Nephron progenitor cell (in vitro differentiated cells): ENCODE data around the gene TSPAN4.
A peak's percentile ranks its signal among the peaks of the same experiment; 100 is the strongest.

Experiments used
- DNase-seq: peaks from one replicate; pipeline ENCODE4 v3.0.0; 2021
- H3K27ac Mint-ChIP-seq: 2 replicates; pipeline ENCODE4 v1.8.0; 2021; ENCODE audit warnings: mild to moderate bottlenecking, moderate library complexity, mixed read lengths
- H3K27me3 Mint-ChIP-seq: 2 replicates; pipeline ENCODE4 v1.8.0; 2021; ENCODE audit warnings: mild to moderate bottlenecking, low read depth, mixed read lengths; ENCODE audit not compliant: poor library complexity
- H3K36me3 Mint-ChIP-seq: 2 replicates; pipeline ENCODE4 v1.8.0; 2021; ENCODE audit warnings: low read depth, mixed read lengths
- H3K4me1 Mint-ChIP-seq: 2 replicates; pipeline ENCODE4 v1.8.0; 2021; ENCODE audit warnings: mixed read lengths
- H3K4me3 Mint-ChIP-seq: 2 replicates; pipeline ENCODE4 v1.8.0; 2021; ENCODE audit warnings: mild to moderate bottlenecking, moderate library complexity, mixed read lengths
- H3K9me3 Mint-ChIP-seq: 2 replicates; pipeline ENCODE4 v1.8.0; 2021; ENCODE audit warnings: mild to moderate bottlenecking, moderate library complexity, mixed read lengths
- CTCF ChIP-seq: fragments of 200-600 bp; sonication (generic); IDR thresholded peaks from 2 replicates; pipeline ENCODE4 v1.5.0; 2021; ENCODE audit warnings: antibody characterized with exemption

Gene TSPAN4

GRCh38 chr11:867856-868358 is 25.3 kb downstream of the TSPAN4 start:
- no peaks in the 10 kb centered on the region for H3K36me3 Mint-ChIP-seq
- no peak for TF ChIP-seq CTCF
- DNase-seq: no peak
- no peak overlapping the region for H3K4me3 Mint-ChIP-seq
- H3K9me3 Mint-ChIP-seq: no peaks in the 10 kb centered on the region
- H3K27ac Mint-ChIP-seq: peak overlapping the region; percentile 36
- peaks cover 17% of the 10 kb centered on the region for H3K4me1 Mint-ChIP-seq
- H3K27me3 Mint-ChIP-seq: no peaks in the 10 kb centered on the region

DNA sequence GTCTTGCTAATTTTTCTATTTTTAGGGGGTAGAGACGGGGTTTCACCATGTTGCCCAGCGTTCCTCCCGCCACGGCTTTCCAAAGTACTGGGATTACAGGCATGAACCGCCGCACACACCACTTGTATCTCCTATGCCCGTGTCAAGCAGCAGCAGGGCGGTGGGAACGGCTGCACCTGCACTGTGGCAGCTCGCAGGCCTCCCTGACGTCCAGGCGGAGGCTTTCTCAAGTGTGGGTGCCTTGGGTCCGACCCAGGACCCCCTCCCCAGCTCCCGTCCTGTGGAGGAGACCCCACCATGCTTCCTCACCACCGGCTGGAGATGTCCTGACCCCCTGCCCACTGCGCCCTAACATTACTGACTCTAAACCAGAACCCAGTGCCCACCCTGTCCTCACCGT is 25.7 kb downstream of the TSPAN4 start:
- H3K36me3 Mint-ChIP-seq: peaks cover 2% of the 10 kb centered on the region
- no peak for DNase-seq
- TF ChIP-seq CTCF: no peak
- H3K4me3 Mint-ChIP-seq: no peak overlapping the region
- H3K27me3 Mint-ChIP-seq: no peaks in the 10 kb centered on the region
- H3K4me1 Mint-ChIP-seq: peaks cover 13% of the 10 kb centered on the region
- H3K9me3 Mint-ChIP-seq: no peaks in the 10 kb centered on the region
- H3K27ac Mint-ChIP-seq: peak overlapping the region; percentile 36

GRCh38 chr11:868802-869201 is 26.1 kb downstream of the TSPAN4 start:
- Mint-ChIP-seq H3K27ac (no peak overlapping the region), H3K27me3 (no peaks in the 10 kb centered on the region), H3K4me3 (no peak overlapping the region), H3K9me3 (no peaks in the 10 kb centered on the region), H3K4me1 (peaks cover 9% of the 10 kb centered on the region), H3K36me3 (peaks cover 6% of the 10 kb centered on the region)
- TF ChIP-seq CTCF: no peak
- no peak for DNase-seq

- H3K36me3 Mint-ChIP-seq: peaks cover 11% of the 10 kb centered on the region
- H3K9me3 Mint-ChIP-seq: no peaks in the 10 kb centered on the region
- peaks cover 9% of the 10 kb centered on the region for H3K4me1 Mint-ChIP-seq
- no peak overlapping the region for H3K27ac Mint-ChIP-seq
- TF ChIP-seq CTCF: no peak
- H3K4me3 Mint-ChIP-seq: no peak overlapping the region
- DNase-seq: no peak
- no peaks in the 10 kb centered on the region for H3K27me3 Mint-ChIP-seq
These were observed 26.9 kb downstream of the TSPAN4 start for GRCh38 chr11:869399-870126.

DNA sequence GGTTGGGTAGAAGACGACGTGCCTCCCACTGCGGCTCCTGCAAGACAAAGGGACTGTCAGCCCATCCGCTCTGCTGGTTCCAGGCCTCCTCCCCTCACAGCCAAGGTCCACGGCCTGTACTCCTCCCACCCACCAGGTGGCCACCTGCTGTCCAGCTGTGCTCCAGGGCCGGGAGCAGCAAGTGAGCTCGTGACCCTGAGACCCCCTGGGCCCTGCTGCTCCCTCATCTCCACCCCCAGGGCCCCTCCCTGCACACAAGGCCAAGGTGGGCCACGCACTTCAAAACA is 27.4 kb downstream of the TSPAN4 start:
- H3K9me3 Mint-ChIP-seq: no peaks in the 10 kb centered on the region
- no peaks in the 10 kb centered on the region for H3K27me3 Mint-ChIP-seq

More for the DNA sequence above, 27.4 kb downstream of the TSPAN4 start:
- Mint-ChIP-seq H3K4me3 (no peak overlapping the region), H3K27ac (no peak overlapping the region), H3K4me1 (peaks cover 5% of the 10 kb centered on the region), H3K36me3 (peaks cover 13% of the 10 kb centered on the region)
- DNase-seq: peak; percentile 53
- TF ChIP-seq CTCF: peak; percentile 30
